OCI-LY7 (cell line): ENCODE results near the gene SLC2A13. TPM values are rescaled to one million over a fixed set of nuclear protein-coding genes. Genes with fewer than 3 reads are reported as not detected.

ENCODE experiments used
- BruUV-seq: library from RNA; stranded (reverse); fragments of 400-500 nt; replicated peaks from 2 replicates; lab custom pipeline; 2021; lab: Mats Ljungman, UMichigan
- CTCF ChIA-PET: fragments of 300-600 bp; sonication (Branson Sonifier 250); formaldehyde crosslinking; loops from one replicate; lab custom pipeline; 2022; ENCODE audit warnings: antibody characterized with exemption; ENCODE audit not compliant: unreplicated experiment; lab: Charles Lee
- POLR2A ChIA-PET: fragments of 300-600 bp; sonication (Branson Sonifier 250); formaldehyde crosslinking; loops from one replicate; lab custom pipeline; 2022; ENCODE audit warnings: antibody characterized with exemption; lab: Charles Lee
- DNase-seq: peaks from one replicate; pipeline ENCODE4 v3.0.0-alpha.2; 2015; ENCODE audit warnings: low spot score
- H2AFZ ChIP-seq: fragments of 200-600 bp; sonication (generic), shearing (Covaris generic); 2 replicates; pipeline ENCODE4 v1.6.1; 2014; ENCODE audit warnings: mild to moderate bottlenecking, antibody characterized with exemption, low read length, moderate library complexity
- H3K27ac ChIP-seq: fragments of 200-600 bp; sonication (generic); 2 replicates; pipeline ENCODE4 v1.5.1; 2014; ENCODE audit warnings: mixed run types, low read depth, mild to moderate bottlenecking, moderate library complexity, low read length, inconsistent platforms; ENCODE audit not compliant: poor library complexity, severe bottlenecking
- H3K36me3 ChIP-seq: fragments of 200-600 bp; sonication (generic); 2 replicates; pipeline ENCODE4 v1.6.1; 2014; ENCODE audit warnings: mild to moderate bottlenecking, antibody characterized with exemption, low read length, moderate library complexity, mixed read lengths; ENCODE audit not compliant: insufficient read depth
- H3K4me1 ChIP-seq: fragments of 200-600 bp; sonication (generic); 2 replicates; pipeline ENCODE4 v1.5.1; 2014; ENCODE audit warnings: mild to moderate bottlenecking, low read length; ENCODE audit not compliant: insufficient read depth, poor library complexity, severe bottlenecking
- H3K4me2 ChIP-seq: fragments of 200-600 bp; sonication (generic); 2 replicates; pipeline ENCODE4 v1.6.1; 2014; ENCODE audit warnings: mild to moderate bottlenecking, low read length
- H3K4me3 ChIP-seq: fragments of 200-600 bp; sonication (generic); 2 replicates; pipeline ENCODE4 v1.5.1; 2014; ENCODE audit warnings: mild to moderate bottlenecking, low read depth, low read length; ENCODE audit not compliant: poor library complexity, severe bottlenecking
- H3K79me2 ChIP-seq: fragments of 200-600 bp; sonication (generic); 2 replicates; pipeline ENCODE4 v1.6.1; 2016; ENCODE audit warnings: low read depth, mild to moderate bottlenecking, low read length, moderate library complexity, mixed read lengths; ENCODE audit not compliant: insufficient read depth
- H3K9me2 ChIP-seq: fragments of 200-600 bp; sonication (generic); 2 replicates; pipeline ENCODE4 v1.6.1; 2016; ENCODE audit warnings: mild to moderate bottlenecking, low read length, mixed read lengths; ENCODE audit not compliant: insufficient read depth
- H3K9me3 ChIP-seq: fragments of 200-600 bp; sonication (generic); 2 replicates; pipeline ENCODE4 v1.6.1; 2014; ENCODE audit warnings: mild to moderate bottlenecking, mixed run types, low read length, mixed read lengths
- H4K20me1 ChIP-seq: fragments of 200-600 bp; sonication (generic); 2 replicates; pipeline ENCODE4 v1.6.1; 2014; ENCODE audit warnings: mild to moderate bottlenecking, antibody characterized with exemption, low read length, moderate library complexity, mixed read lengths; ENCODE audit not compliant: insufficient read depth
- CTCF ChIP-seq: fragments of 200-600 bp; sonication (generic); conservative IDR thresholded peaks from 2 replicates; pipeline ENCODE4 v1.5.1; 2014; ENCODE audit warnings: mild to moderate bottlenecking, antibody characterized with exemption, low read length, moderate library complexity, mixed read lengths
- EZH2phosphoT487 ChIP-seq: fragments of 200-600 bp; sonication (generic); IDR thresholded peaks from 2 replicates; pipeline ENCODE4 v1.6.1; 2018; ENCODE audit warnings: low read depth, borderline replicate concordance, mild to moderate bottlenecking, mixed run types, antibody characterized with exemption, low read length, moderate library complexity, mixed read lengths
- intact Hi-C: fragments of 100-400 bp; cut with micrococcal nuclease; formaldehyde crosslinking; loops from one replicate; pipeline ENCODE4 v1.10.0; 2022; ENCODE audit not compliant: unreplicated experiment
- total RNA-seq, 2 experiments: library from RNA; depleted of rRNA in 1 of 2; stranded (reverse); fragments of >200 nt in 1 of 2; shearing (Covaris generic) in 1 of 2; gene quantifications; 2 replicates each; pipeline ENCODE4 v1.2.3, GENCODE V29; 2014 to 2022

The SLC2A13 gene
- total RNA-seq, 2 experiments from 2014 or later = 12.4 to 16.5 TPM

DNA sequence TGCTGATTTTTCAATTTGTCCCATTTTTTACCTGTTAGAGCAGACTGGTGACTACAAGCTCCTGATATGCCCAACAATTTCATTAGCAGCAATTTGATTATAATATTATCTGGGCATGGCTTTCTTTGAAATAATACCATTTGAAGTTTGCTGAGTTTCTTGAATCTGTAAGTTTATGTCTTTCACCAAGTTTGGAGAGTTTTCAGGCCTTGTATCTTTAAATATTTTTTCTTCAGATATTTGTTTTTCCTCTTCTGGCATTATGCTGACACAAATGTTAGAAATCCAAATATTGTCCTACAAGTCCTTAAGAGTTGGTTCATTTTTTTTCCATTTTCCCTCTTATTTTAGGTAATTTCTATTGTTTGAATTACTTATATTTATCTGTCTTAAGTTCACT is 30.4 kb downstream of the SLC2A13 start:
- no TSS peak for BruUV-seq
- Histone ChIP-seq H3K9me3 (no peaks in the 10 kb centered on the region), H3K4me2 (no peak overlapping the region), H3K27ac (no peak overlapping the region), H3K36me3 (no peaks in the 10 kb centered on the region), H2AFZ (no peak overlapping the region), H3K79me2 (no peaks in the 10 kb centered on the region), H3K4me3 (no peak overlapping the region), H3K4me1 (no peaks in the 10 kb centered on the region), H3K9me2 (no peaks in the 10 kb centered on the region), H4K20me1 (no peaks in the 10 kb centered on the region)
- POLR2A ChIA-PET = no interaction called here
- no peak for TF ChIP-seq CTCF
- no peak for TF ChIP-seq EZH2phosphoT487
- intact Hi-C loops = no loop called here
- no peak for DNase-seq
- CTCF ChIA-PET = no interaction called here

GRCh38 chr12:40068416-40068815 is 37.5 kb downstream of the SLC2A13 start:
- ChIA-PET POLR2A (interaction anchor here (0.7 to 1.1 kb wide), 5 partner anchors 11 to 250 kb away, joined by 3 read pairs; no protein-coding TSS in a partner anchor), CTCF (no interaction called here)
- Histone ChIP-seq H3K4me3 (no peak overlapping the region), H3K9me2 (no peaks in the 10 kb centered on the region), H3K27ac (no peak overlapping the region), H3K9me3 (no peaks in the 10 kb centered on the region), H3K79me2 (no peaks in the 10 kb centered on the region), H3K4me2 (no peak overlapping the region), H2AFZ (no peak overlapping the region), H4K20me1 (no peaks in the 10 kb centered on the region), H3K36me3 (no peaks in the 10 kb centered on the region), H3K4me1 (no peaks in the 10 kb centered on the region)
- no peak for DNase-seq
- BruUV-seq = no TSS peak
- intact Hi-C loops = no loop called here
- TF ChIP-seq EZH2phosphoT487 (no peak), CTCF (no peak)

DNA sequence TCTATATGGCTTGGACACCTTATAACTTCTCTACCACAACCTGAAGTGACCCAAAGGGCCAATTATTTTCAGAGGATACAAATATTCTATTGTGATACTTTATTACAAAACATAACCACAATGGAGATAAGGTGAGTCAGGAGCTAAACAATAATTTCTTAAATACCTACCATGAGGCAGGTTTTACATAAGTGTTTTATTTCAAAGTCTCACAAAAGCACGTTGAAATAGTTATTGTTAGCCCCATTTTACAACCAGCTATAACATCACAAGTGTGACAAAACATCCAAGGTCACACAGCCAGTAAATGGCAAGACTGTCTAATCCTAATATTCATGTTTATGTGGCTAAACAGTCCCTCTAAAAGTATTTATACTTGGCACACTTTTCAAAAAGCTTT is 40.2 kb downstream of the SLC2A13 start:
- BruUV-seq = no TSS peak
- CTCF ChIA-PET = no interaction called here

More for the DNA sequence above, 40.2 kb downstream of the SLC2A13 start:
- POLR2A ChIA-PET = interaction anchor here (0.6 to 1.4 kb wide), 9 partner anchors 9 to 52 kb away, joined by 3 to 6 read pairs (median 3); no protein-coding TSS in a partner anchor
- no peak for DNase-seq
- Histone ChIP-seq H3K4me1 (no peaks in the 10 kb centered on the region), H3K27ac (no peak overlapping the region), H3K4me2 (no peak overlapping the region), H2AFZ (no peak overlapping the region), H3K4me3 (no peak overlapping the region), H3K9me2 (no peaks in the 10 kb centered on the region), H3K36me3 (no peaks in the 10 kb centered on the region), H3K9me3 (no peaks in the 10 kb centered on the region), H3K79me2 (no peaks in the 10 kb centered on the region), H4K20me1 (no peaks in the 10 kb centered on the region)
- no peak for TF ChIP-seq EZH2phosphoT487
- TF ChIP-seq CTCF = no peak
- intact Hi-C loops = no loop called here
